ENCODE results near the gene USP6. TPM values are rescaled to one million over a fixed set of nuclear protein-coding genes. Genes with fewer than 3 reads are reported as not detected.
"Not testable (repeated sequence)": the region's sequence is repeated elsewhere in the genome, so short reads cannot be mapped to it uniquely, and the experiment has no call there.

USP6 gene
- total and polyA plus RNA-seq, 2 of the 4 experiments (the other 2 are of a cell fraction): 0.02 TPM; not detected in 1

GRCh38 chr17:5130261-5130660 lies 14.4 kb downstream of the USP6 start:
- H2BK5ac ChIP-seq (ENCODE audit: low read depth, low read length, poor library complexity, severe bottlenecking); H4K5ac ChIP-seq (ENCODE audit: low read depth, low read length); in situ Hi-C loops (cut with MboI; ENCODE audit: low sequenced_read_pairs); H3K36me3 ChIP-seq (ENCODE audit: control insufficient read depth, insufficient read depth, low read length); dilution Hi-C loops (cut with HindIII; ENCODE audit: low sequenced_read_pairs, unreplicated experiment); H3K27ac ChIP-seq (ENCODE audit: insufficient read depth, low read length); H3K4me2 ChIP-seq (ENCODE audit: low read depth, low read length); H3K56ac ChIP-seq (ENCODE audit: extremely low read depth, insufficient read depth, low read length); H3K23ac ChIP-seq (ENCODE audit: low read depth, low read length); H2BK20ac ChIP-seq (ENCODE audit: low read depth, low read length); H2AK5ac ChIP-seq (ENCODE audit: low read depth, low read length); ATAC-seq (ENCODE audit: low read depth); intact Hi-C loops (cut with micrococcal nuclease); H4K8ac ChIP-seq (ENCODE audit: low read depth in 2 of 2, low read length in 2 of 2); H3K9me1 ChIP-seq (ENCODE audit: insufficient read depth, low read length); H3K18ac ChIP-seq (ENCODE audit: low read depth, low read length); H3K9ac ChIP-seq (ENCODE audit: low read depth, low read length); H2BK15ac ChIP-seq (ENCODE audit: low read depth, low read length); POLR2A ChIA-PET (ENCODE audit: unreplicated experiment); H3K14ac ChIP-seq (replicated peaks; ENCODE audit: low read depth, low read length); H2BK120ac ChIP-seq (ENCODE audit: low read depth, low read length); H3K4me3 ChIP-seq (ENCODE audit: insufficient read depth, low read depth, low read length); H2AK9ac ChIP-seq (replicated peaks; ENCODE audit: low read depth, low read length, poor library complexity); H4K20me1 ChIP-seq (ENCODE audit: insufficient read depth, low read length); CTCF ChIA-PET; H3K79me1 ChIP-seq (ENCODE audit: low read depth in 1 of 2, low read length in 2 of 2); H3K4me1 ChIP-seq (ENCODE audit: control insufficient read depth, insufficient read depth, low read length); DNase-seq; BruUV-seq (replicated peaks); H2AFZ ChIP-seq (replicated peaks; ENCODE audit: low read length, poor library complexity); H3K9me3 ChIP-seq (ENCODE audit: control insufficient read depth, insufficient read depth, low read length); H4K91ac ChIP-seq (ENCODE audit: insufficient read depth, low read depth, low read length); H3K4ac ChIP-seq (ENCODE audit: low read depth, low read length): not testable (repeated sequence)
- H3K27me3 ChIP-seq (ENCODE audit: control insufficient read depth, insufficient read depth, low read length): peaks cover 13% of the 10 kb centered on the region
- WGBS, 2 experiments (ENCODE audit: extremely low coverage in 2 of 2, insufficient read length in 1 of 2): 78% methylated on average over 5 of the region's 10 CpGs; no CpG with 5 or more reads in 1 of the 2 experiments

- H3K4ac ChIP-seq (ENCODE audit: low read depth, low read length); H3K4me1 ChIP-seq (ENCODE audit: control insufficient read depth, insufficient read depth, low read length); H4K91ac ChIP-seq (ENCODE audit: insufficient read depth, low read depth, low read length); H2AK9ac ChIP-seq (replicated peaks; ENCODE audit: low read depth, low read length, poor library complexity); BruUV-seq (replicated peaks); H2AFZ ChIP-seq (replicated peaks; ENCODE audit: low read length, poor library complexity); POLR2A ChIA-PET (ENCODE audit: unreplicated experiment); H2BK20ac ChIP-seq (ENCODE audit: low read depth, low read length); H4K8ac ChIP-seq (ENCODE audit: low read depth in 2 of 2, low read length in 2 of 2); H2BK120ac ChIP-seq (ENCODE audit: low read depth, low read length); H3K23ac ChIP-seq (ENCODE audit: low read depth, low read length); ATAC-seq (ENCODE audit: low read depth); dilution Hi-C loops (cut with HindIII; ENCODE audit: low sequenced_read_pairs, unreplicated experiment); H3K14ac ChIP-seq (replicated peaks; ENCODE audit: low read depth, low read length); intact Hi-C loops (cut with micrococcal nuclease); H2BK5ac ChIP-seq (ENCODE audit: low read depth, low read length, poor library complexity, severe bottlenecking); H3K56ac ChIP-seq (ENCODE audit: extremely low read depth, insufficient read depth, low read length); CTCF ChIA-PET; H3K9me3 ChIP-seq (ENCODE audit: control insufficient read depth, insufficient read depth, low read length); H3K27ac ChIP-seq (ENCODE audit: insufficient read depth, low read length); H4K5ac ChIP-seq (ENCODE audit: low read depth, low read length); DNase-seq; in situ Hi-C loops (cut with MboI; ENCODE audit: low sequenced_read_pairs); H3K9ac ChIP-seq (ENCODE audit: low read depth, low read length); H3K4me3 ChIP-seq (ENCODE audit: insufficient read depth, low read depth, low read length); H3K18ac ChIP-seq (ENCODE audit: low read depth, low read length); H4K20me1 ChIP-seq (ENCODE audit: insufficient read depth, low read length); H3K36me3 ChIP-seq (ENCODE audit: control insufficient read depth, insufficient read depth, low read length); H2AK5ac ChIP-seq (ENCODE audit: low read depth, low read length); H3K9me1 ChIP-seq (ENCODE audit: insufficient read depth, low read length); H3K79me1 ChIP-seq (ENCODE audit: low read depth in 1 of 2, low read length in 2 of 2); H3K4me2 ChIP-seq (ENCODE audit: low read depth, low read length); H2BK15ac ChIP-seq (ENCODE audit: low read depth, low read length): not testable (repeated sequence)
- peaks cover 13% of the 10 kb centered on the region for H3K27me3 ChIP-seq (ENCODE audit: control insufficient read depth, insufficient read depth, low read length)
- no CpG with 5 or more reads among the region's 5 CpGs for WGBS, 2 experiments (ENCODE audit: extremely low coverage in 2 of 2, insufficient read length in 1 of 2)
Measured at GRCh38 chr17:5130687-5131086, 14.9 kb downstream of the USP6 start.

Data from IMR-90 (cell line).